NCI-H345 treated with DMSO at 0.1 percent for 48 hours (cell line): ENCODE results near the gene CDH13.
A peak's percentile ranks its signal among the peaks of the same experiment; 100 is the strongest.
"Not testable (repeated sequence)": the region's sequence is repeated elsewhere in the genome, so short reads cannot be mapped to it uniquely, and the experiment has no call there.

Experiments
- DNase-seq: peaks from one replicate; lab custom pipeline; 2025; ENCODE audit not compliant: unreplicated experiment; lab: John Stamatoyannopoulos, UW

CDH13 gene

DNA sequence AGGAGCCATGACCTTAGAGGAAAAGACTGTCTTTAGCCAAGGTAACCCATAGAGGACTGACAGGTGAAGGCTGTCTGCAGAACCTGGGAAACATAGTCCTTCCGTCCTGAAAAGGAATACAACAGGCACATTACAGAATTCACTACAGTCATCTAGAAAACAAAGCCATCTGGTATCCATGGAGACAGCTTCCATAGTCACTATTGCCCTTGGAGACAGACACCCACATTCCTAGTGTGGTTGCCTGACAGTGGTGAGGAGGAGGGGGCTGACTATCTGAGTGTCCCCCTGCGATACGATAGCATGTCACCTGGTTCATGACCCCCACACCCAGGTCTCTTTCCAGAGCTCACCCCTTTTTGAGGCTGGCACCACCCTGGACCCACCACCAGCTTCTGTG lies 254.7 kb downstream of the CDH13 start:
- DNase-seq = no peak

- no peak for DNase-seq
Observed at GRCh38 chr16:82882226-82882625, 255.5 kb downstream of the CDH13 start.

DNA sequence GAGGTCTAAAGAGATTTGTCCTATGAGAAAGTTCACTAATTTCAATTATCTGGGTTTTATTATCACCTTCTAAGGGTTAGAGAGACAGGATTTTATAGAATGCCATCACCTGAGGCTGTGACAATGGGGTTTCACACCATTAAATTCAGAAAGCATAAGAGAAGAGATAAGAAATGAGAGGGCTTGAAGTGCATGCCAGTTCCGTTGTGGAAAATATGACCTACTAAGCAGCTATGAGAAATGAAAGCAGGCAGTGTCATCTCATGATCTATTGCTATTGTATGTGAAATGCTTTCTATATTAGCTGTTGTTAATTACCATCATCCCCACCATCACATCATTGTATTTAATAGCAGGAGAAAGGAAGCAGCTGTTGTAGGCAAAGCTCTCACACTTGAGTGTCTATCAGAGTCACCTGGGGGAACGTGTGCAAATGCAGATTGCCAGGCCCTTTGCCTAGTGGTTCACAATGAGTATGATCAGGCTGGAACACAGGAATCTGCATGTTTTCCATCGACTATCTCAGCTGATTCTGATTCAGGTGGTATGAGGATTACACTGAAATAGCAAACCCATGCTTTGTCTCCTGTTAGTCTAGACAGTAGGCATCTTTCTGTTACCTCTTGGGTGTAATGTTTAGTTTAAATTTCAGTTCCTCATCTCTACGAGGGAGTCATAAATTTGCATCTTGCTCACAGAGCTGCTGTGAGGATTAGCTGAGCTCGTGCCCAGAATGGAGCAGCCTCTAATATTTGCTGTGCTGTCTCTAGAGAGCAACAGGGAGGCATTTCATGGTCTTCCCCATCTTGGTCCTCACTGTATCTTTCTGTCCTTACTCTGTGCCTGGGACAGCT lies 256.4 kb downstream of the CDH13 start:
- DNase-seq = no peak

- DNase-seq = no peak
Observed at GRCh38 chr16:82884320-82884898, 257.6 kb downstream of the CDH13 start.

DNA sequence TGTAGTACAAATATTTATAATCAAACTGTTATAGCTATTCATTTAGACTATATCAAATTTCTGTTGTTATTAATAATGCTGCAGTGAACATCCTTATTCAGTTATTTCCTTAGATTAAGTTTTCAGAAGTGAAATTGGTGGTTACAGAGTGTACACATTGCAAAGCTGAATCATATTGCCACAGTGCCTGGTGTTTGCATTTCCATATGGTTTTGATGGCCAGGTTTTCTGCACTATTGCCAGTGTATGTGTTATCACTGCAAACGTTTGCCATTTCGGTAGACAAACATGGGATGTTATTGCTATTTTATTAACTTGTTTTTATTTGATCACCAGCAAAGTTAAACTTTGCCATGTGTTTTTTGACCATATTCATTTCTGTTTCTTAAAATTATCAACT lies 259.4 kb downstream of the CDH13 start:
- no peak for DNase-seq

GRCh38 chr16:82888591-82889001 lies 261.8 kb downstream of the CDH13 start:
- no peak for DNase-seq

GRCh38 chr16:82891424-82891823 lies 264.7 kb downstream of the CDH13 start:
- DNase-seq = no peak

DNA sequence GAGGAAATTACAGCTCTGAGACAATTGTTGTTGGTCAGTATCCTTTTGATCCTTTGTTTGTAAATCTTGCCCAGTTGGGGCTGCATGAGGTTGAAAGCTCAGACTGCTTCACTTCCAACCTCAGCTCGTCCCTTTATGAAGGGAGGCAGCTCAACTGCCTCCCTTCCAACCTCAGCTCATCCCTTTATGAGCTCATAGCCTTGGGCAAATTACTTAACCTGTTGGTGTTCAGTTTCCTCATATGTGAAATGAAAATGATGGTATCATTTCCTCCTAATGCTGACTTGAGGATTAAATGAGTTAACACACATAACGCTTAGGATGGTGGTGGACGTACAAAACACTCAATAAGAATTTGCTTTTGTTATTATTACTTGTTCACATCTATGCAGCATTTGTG lies 265.1 kb downstream of the CDH13 start:
- DNase-seq = no peak

- no peak for DNase-seq
Observed at GRCh38 chr16:82892324-82892723, 265.6 kb downstream of the CDH13 start.

DNA sequence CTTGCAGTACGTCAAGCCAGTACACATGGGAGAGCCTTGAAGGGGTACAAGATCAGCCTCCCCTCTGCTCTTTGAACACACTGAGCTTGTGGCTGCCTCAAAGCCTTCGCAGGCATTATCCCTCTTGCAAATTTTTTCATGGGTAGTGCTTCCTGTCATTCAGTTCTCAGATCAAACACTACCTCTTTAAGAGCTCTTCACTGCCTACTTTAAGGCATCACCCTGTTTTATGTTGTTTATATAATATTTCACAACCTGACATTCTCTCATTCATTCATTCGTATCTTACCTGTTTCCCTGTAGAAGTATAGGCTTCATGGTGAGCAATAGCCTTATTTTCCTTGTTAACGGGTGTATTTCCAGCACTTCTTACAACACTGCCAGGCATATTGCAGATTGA lies 269.1 kb downstream of the CDH13 start:
- no peak for DNase-seq

- no peak for DNase-seq
Observed at GRCh38 chr16:82899006-82899405, 272.2 kb downstream of the CDH13 start.

DNA sequence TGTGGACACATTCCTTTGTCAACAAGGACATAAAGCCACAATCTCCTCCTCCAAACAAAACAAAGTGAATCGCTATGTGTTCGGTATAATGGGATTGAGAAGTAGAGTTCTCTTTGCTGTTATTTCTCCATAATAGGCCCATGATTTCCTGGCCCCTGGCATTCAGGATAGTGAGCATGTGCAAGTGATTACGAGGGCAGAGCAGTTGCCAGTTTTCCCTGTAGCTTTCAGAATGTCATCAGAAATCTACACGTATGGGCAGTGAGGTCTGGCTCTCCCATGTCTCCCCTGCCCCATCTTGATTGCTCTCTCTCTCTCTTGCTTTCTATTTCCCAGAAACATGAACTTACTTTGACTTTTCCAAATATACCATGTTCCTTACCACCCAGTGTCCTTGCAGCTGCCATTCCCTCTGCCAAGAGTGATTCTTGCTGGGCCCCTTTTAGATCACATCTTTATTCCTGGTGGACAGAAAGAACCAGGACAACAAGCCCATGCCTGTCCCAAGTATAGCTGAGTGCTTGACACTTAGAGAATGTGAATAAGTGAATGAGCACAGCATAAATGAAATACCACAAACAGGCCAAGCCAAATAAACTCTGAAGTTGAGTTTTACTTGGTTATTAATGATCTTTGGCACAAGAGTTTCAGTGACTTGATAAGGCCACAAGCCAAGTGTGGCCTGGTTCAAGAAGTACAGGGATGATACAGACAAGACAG lies 273.1 kb downstream of the CDH13 start:
- DNase-seq = no peak

GRCh38 chr16:82900559-82900958 lies 273.8 kb downstream of the CDH13 start:
- no peak for DNase-seq

DNA sequence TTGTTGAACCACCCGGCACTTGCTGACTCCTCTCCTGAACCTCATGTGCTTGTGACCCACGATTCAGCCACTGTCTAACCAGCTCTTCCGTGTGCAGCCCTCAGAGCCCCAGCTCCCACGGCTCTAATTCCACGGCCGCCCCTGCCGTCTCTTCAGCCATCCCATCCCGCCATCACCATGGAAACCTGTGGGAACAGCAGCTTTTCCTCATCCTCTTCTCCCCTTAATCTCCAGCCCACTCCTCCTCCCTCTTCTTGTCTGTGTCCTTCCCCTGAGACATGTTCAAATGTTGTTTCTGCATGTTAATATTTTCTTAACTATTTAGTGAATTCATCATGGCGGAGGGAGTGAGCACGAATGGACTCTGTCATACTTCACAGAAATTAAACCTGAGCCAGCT lies 285.2 kb downstream of the CDH13 start:
- DNase-seq = no peak

DNA sequence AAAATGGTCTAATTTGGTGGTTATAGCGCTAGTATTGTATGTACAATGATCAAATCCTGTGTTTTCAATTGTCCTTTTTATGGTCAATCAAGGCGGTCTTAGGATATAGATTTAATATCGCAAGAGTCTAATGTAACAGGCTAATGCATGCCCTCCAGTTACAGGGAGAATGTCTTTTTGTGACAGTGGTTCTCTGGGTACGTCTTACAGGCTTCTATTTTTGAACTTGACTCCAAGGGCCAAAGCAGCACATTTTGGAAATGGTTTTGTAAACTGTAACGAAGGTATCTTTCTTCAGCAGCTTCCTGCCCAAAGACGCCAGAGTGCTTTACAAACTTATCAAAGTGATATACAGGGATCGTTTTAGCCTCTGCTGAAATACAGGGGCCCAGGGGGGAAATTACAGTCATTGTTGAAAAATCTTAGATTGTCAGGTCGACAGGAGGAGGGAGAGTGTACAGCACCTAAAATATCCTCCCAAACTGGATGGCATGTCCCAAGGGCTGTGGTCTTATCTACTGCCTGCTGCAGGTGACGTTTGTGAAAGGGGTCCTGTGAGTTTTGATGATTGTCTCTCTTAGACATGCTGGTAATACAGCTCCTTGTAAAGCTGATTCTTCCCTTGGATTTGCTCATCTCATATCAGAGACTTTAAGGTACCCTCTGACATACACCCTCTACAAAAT lies 288.5 kb downstream of the CDH13 start:
- no peak for DNase-seq

- DNase-seq = peak; percentile 10
Observed at GRCh38 chr16:82917886-82918595, 291.3 kb downstream of the CDH13 start.

DNA sequence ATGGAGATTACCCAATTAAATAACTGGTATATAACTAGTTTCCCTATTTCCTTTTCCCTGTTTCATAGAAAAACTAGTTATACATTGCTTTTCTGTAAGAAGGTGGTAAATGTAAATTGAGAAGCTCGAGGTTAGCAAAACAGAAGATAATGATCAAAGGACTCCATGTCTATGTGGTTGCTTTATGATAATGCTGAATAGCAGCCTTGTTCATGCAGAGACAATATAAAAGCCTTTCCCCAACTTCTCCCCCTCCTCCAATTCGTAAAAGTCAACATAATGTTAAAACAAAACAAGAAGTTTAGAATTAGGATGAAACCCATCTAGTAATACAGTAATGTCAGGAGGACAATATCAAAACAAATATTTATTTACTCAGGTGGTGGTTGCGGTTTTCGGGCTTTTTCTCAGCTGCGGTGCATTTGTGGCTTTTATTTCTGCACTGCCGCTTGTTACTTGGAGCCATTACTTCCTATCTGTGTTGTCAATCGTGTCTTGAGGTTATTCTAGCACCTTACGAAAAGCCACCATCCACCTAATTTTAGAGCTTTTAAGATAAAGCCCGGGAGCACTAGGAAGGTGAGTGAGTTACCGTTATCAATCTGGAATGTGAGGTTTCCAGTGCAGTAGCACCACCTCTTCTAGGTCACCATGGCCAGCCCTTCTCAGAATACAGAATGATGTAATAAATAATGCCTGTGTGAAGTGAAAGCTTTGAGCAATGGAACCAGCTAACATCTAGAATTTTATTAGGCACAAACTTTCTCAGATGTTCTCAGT lies 297.5 kb downstream of the CDH13 start:
- no peak for DNase-seq

GRCh38 chr16:82926500-82926899 lies 299.7 kb downstream of the CDH13 start:
- no peak for DNase-seq

GRCh38 chr16:82933933-82934332 lies 307.2 kb downstream of the CDH13 start:
- not testable (repeated sequence) for DNase-seq

- no peak for DNase-seq
Observed at GRCh38 chr16:82935766-82936165, 309.0 kb downstream of the CDH13 start.
